RWPE2 (cell line): ENCODE measurements around the gene BEGAIN.
A peak's percentile ranks its signal among the peaks of the same experiment; 100 is the strongest.

Source experiments
- ATAC-seq: fragments of 200-7000 bp; cut with Tn5 transposase; 3 replicates; pipeline ENCODE4 v1.9.1; 2021; ENCODE audit warnings: low read depth
- DNase-seq: peaks from one replicate; pipeline ENCODE4 v3.0.0-alpha.2; 2020; ENCODE audit warnings: low spot score
- H3K27ac ChIP-seq: fragments of 450-650 bp; 2 replicates; pipeline ENCODE4 v1.5.1; 2017; ENCODE audit warnings: mild to moderate bottlenecking; ENCODE audit not compliant: poor library complexity, severe bottlenecking
- H3K27me3 ChIP-seq: fragments of 250-450 bp; sonication (Bioruptor Pico); 2 replicates; pipeline ENCODE4 v1.5.1; 2021; ENCODE audit warnings: mild to moderate bottlenecking, moderate library complexity; ENCODE audit not compliant: insufficient read depth, poor library complexity, severe bottlenecking
- H3K36me3 ChIP-seq: fragments of 250-450 bp; sonication (Bioruptor Pico); 2 replicates; pipeline ENCODE4 v1.5.1; 2020; ENCODE audit warnings: low read depth, mild to moderate bottlenecking, moderate library complexity
- H3K4me1 ChIP-seq: fragments of 250-450 bp; sonication (Bioruptor Pico); 2 replicates; pipeline ENCODE4 v1.5.1; 2021; ENCODE audit warnings: mild to moderate bottlenecking, moderate library complexity; ENCODE audit not compliant: insufficient read depth, poor library complexity, severe bottlenecking
- H3K4me3 ChIP-seq: fragments of 250-450 bp; sonication (Bioruptor Pico); 2 replicates; pipeline ENCODE4 v1.5.1; 2021; ENCODE audit warnings: mild to moderate bottlenecking, moderate library complexity; ENCODE audit not compliant: severe bottlenecking
- H3K9me3 ChIP-seq: fragments of 250-450 bp; sonication (Bioruptor Pico); 2 replicates; pipeline ENCODE4 v1.5.1; 2021; ENCODE audit warnings: mild to moderate bottlenecking, moderate library complexity; ENCODE audit not compliant: severe bottlenecking
- TF ChIP-seq, protein P1 (sequence below): fragments of 450-650 bp; IDR thresholded peaks from one replicate; pipeline ENCODE4 v1.5.1; 2017; ENCODE audit warnings: mild to moderate bottlenecking, moderate library complexity; ENCODE audit not compliant: poor library complexity, severe bottlenecking

Gene BEGAIN

DNA sequence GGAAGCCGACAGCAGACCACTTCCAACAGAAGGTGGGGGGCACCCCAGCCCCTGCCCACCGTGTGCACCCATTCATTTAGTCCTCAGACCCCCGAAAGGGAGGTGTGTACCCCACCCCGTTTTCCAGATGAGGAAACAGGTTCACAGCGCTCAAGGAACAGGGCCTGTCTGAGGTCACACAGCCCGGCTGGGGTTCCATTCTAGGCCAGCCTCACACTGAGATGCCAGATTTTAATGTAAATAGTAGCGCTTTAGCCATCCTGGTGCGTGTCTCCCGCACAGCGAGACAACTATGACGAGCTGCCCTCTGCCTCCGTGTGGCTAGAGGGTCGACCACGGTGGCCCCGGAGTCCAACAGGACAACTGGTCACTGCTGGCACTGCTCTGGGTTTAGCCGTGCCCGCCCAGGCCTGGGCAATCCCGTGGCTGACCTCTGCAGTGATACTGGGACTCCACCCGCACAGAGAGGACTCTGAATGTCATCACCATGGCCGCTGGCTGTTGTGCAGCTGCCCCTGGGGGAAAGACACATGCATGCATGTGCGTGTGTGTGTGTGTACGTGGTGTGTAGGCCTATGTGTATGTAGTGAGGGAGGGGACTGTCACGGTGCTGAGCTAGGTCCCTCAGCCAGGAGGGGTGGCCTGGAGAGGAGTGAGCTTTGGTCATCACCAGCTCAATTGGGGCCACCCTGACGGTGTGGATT, 31.6 kb downstream of the BEGAIN start:
- no peaks in the 10 kb centered on the region for H3K9me3 ChIP-seq
- ATAC-seq: no peak
- no peak overlapping the region for H3K27ac ChIP-seq

DNA sequence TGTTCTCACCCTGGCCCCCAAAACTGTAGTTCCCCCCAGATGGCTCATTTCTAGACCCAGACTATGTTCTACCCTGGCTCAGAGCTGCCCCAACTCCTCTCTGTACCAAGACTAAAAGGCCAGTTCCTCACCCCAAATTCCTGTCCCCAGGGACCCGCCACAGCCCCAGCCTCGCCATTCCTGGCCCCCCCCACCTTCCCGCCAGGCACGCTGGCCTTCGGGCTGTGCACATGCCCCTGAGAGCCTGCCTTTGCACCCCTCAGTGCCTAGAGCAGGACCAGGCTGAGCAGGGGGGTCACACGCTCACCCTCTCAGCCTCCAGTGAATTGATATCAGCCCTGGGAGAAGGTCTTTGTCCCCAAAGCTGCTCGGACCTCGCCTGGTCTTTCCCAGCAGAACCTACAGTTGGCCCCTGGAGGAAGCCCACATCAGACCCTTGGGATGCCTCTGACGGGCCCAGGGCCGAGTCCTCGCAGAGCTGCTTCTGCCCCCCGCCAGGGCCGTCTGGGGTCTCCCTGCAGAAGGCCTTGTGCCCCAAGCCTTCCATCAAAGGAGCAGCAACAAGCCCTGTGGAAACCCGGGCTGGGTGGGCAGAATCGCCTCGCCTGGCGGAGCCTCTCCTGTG, 32.4 kb downstream of the BEGAIN start:
- TF ChIP-seq, protein P1, sequence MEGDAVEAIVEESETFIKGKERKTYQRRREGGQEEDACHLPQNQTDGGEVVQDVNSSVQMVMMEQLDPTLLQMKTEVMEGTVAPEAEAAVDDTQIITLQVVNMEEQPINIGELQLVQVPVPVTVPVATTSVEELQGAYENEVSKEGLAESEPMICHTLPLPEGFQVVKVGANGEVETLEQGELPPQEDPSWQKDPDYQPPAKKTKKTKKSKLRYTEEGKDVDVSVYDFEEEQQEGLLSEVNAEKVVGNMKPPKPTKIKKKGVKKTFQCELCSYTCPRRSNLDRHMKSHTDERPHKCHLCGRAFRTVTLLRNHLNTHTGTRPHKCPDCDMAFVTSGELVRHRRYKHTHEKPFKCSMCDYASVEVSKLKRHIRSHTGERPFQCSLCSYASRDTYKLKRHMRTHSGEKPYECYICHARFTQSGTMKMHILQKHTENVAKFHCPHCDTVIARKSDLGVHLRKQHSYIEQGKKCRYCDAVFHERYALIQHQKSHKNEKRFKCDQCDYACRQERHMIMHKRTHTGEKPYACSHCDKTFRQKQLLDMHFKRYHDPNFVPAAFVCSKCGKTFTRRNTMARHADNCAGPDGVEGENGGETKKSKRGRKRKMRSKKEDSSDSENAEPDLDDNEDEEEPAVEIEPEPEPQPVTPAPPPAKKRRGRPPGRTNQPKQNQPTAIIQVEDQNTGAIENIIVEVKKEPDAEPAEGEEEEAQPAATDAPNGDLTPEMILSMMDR: no peak
- DNase-seq (no peak), ATAC-seq (no peak)
- H3K27me3 ChIP-seq: no peaks in the 10 kb centered on the region
- no peak overlapping the region for H3K4me3 ChIP-seq
- no peak overlapping the region for H3K27ac ChIP-seq
- no peaks in the 10 kb centered on the region for H3K9me3 ChIP-seq
- peaks cover 6% of the 10 kb centered on the region for H3K4me1 ChIP-seq
- H3K36me3 ChIP-seq: no peaks in the 10 kb centered on the region

More for the DNA sequence above, 31.6 kb downstream of the BEGAIN start:
- DNase-seq: no peak
- H3K4me1 ChIP-seq: peaks cover 6% of the 10 kb centered on the region
- no peak overlapping the region for H3K4me3 ChIP-seq
- H3K36me3 ChIP-seq: no peaks in the 10 kb centered on the region
- TF ChIP-seq, protein P1: no peak
- H3K27me3 ChIP-seq: no peaks in the 10 kb centered on the region

DNA sequence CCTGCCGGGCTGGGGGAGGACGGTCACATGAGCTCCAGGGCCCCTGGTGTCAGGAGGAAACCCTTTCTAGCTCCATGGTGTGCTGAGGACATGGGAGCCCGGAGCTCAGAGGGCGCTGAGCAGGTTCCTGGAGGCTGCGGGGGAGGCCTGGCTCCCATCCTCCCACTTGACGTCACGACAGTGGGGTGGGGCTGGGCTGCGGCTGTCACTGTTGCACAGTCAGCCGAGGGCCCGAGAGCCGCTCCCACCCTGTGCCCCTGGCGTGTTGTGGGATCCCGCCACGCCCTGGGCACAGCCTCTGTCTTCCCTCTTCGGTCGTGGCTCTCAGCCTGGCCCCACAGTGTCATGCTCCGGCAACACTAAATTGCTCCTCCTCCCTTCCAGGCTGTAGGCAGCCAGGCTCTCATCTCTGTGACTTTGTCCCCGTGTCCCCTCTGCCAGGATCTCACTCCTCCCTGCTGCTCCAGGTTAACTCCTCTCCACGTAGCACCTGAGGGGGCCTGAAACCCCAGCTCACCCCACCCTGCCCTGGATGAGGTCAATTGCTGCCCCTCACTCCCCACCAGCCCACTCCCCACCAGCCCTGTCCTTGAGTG, 33.0 kb downstream of the BEGAIN start:
- H3K4me3 ChIP-seq: no peak overlapping the region
- H3K4me1 ChIP-seq: peaks cover 6% of the 10 kb centered on the region
- TF ChIP-seq, protein P1: no peak
- peak; percentile 56 for ATAC-seq
- no peak for DNase-seq
- no peaks in the 10 kb centered on the region for H3K9me3 ChIP-seq
- no peaks in the 10 kb centered on the region for H3K36me3 ChIP-seq
- H3K27ac ChIP-seq: no peak overlapping the region
- no peaks in the 10 kb centered on the region for H3K27me3 ChIP-seq

DNA sequence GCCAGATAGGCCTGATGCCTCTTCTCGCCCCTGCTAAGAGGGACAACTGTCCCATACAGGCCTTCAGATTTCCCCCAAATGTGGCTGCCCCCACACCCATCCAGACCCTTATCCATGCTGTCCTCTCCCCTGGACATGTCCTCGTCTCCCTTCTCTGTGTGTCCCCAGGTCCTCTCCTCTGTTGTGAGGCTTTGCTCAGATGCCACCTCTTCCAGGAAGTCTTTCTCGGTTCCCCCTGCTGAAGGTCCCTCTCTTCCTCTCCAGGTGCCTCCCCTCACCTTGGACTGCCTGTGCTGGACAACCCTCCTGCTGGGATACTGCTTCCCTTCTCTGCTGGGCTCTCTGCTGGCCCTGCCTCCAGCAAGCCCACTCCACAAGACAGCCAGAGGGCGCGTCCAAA, 33.7 kb downstream of the BEGAIN start:
- ATAC-seq: no peak
- Histone ChIP-seq H3K27ac (no peak overlapping the region), H3K27me3 (no peaks in the 10 kb centered on the region), H3K4me3 (no peak overlapping the region), H3K9me3 (no peaks in the 10 kb centered on the region), H3K4me1 (peaks cover 6% of the 10 kb centered on the region), H3K36me3 (no peaks in the 10 kb centered on the region)
- no peak for DNase-seq
- TF ChIP-seq, protein P1: no peak
